ENCODE measurements around the gene FAM107B.

The FAM107B gene

GRCh38 chr10:14527915-14528314 lies 246.8 kb downstream of the FAM107B start:
- Mint-ChIP-seq H3K27ac (peak overlapping the region; percentile 62 to 80), H3K27me3 (no peaks in the 10 kb centered on the region), H3K4me1 (peaks cover 93% of the 10 kb centered on the region), H3K4me3 (peak overlapping the region; percentile 51 to 74), H3K9me3 (no peaks in the 10 kb centered on the region)
- no peak for DNase-seq
- no peak for ATAC-seq

- Mint-ChIP-seq H3K9me3 (no peaks in the 10 kb centered on the region), H3K27me3 (no peaks in the 10 kb centered on the region), H3K4me3 (peak overlapping the region in 1 of 2 donors; percentile 69), H3K27ac (peak overlapping the region; percentile 74 to 83), H3K4me1 (peaks cover 87% of the 10 kb centered on the region)
- ATAC-seq, result peak; percentile 76
- no peak for DNase-seq
Observed at GRCh38 chr10:14527134-14527844, 247.4 kb downstream of the FAM107B start.

- no peak overlapping the region for H3K27ac Mint-ChIP-seq
- no peak for ATAC-seq
- H3K4me1 Mint-ChIP-seq, result peaks cover 85% of the 10 kb centered on the region
- H3K4me3 Mint-ChIP-seq, result no peak overlapping the region
- DNase-seq, result no peak
- no peaks in the 10 kb centered on the region for H3K9me3 Mint-ChIP-seq
- no peaks in the 10 kb centered on the region for H3K27me3 Mint-ChIP-seq
Observed at GRCh38 chr10:14526326-14526725, 248.4 kb downstream of the FAM107B start.

GRCh38 chr10:14524691-14525324 lies 249.9 kb downstream of the FAM107B start:
- DNase-seq (no peak), ATAC-seq (no peak)
- no peak overlapping the region for H3K4me3 Mint-ChIP-seq
- no peak overlapping the region for H3K27ac Mint-ChIP-seq
- no peaks in the 10 kb centered on the region for H3K27me3 Mint-ChIP-seq
- H3K4me1 Mint-ChIP-seq, result peaks cover 70% of the 10 kb centered on the region
- no peaks in the 10 kb centered on the region for H3K9me3 Mint-ChIP-seq

GRCh38 chr10:14523286-14523685 lies 251.4 kb downstream of the FAM107B start:
- no peaks in the 10 kb centered on the region for H3K9me3 Mint-ChIP-seq
- no peaks in the 10 kb centered on the region for H3K27me3 Mint-ChIP-seq
- H3K4me3 Mint-ChIP-seq, result no peak overlapping the region
- H3K27ac Mint-ChIP-seq, result no peak overlapping the region
- ATAC-seq (no peak), DNase-seq (no peak)
- peaks cover 55% of the 10 kb centered on the region for H3K4me1 Mint-ChIP-seq

GRCh38 chr10:14519785-14520184 lies 254.9 kb downstream of the FAM107B start:
- DNase-seq, result no peak
- H3K27me3 Mint-ChIP-seq, result no peaks in the 10 kb centered on the region
- H3K27ac Mint-ChIP-seq, result no peak overlapping the region
- peaks cover 22% of the 10 kb centered on the region for H3K4me1 Mint-ChIP-seq
- ATAC-seq, result no peak
- no peak overlapping the region for H3K4me3 Mint-ChIP-seq
- peaks cover 0 to 7% of the 10 kb centered on the region in 2 donors for H3K9me3 Mint-ChIP-seq

- no peaks in the 10 kb centered on the region for H3K27me3 Mint-ChIP-seq
- no peak for DNase-seq
- H3K9me3 Mint-ChIP-seq, result peaks cover 0 to 7% of the 10 kb centered on the region in 2 donors
- ATAC-seq, result no peak
- no peak overlapping the region for H3K27ac Mint-ChIP-seq
- H3K4me1 Mint-ChIP-seq, result peaks cover 10% of the 10 kb centered on the region
- no peak overlapping the region for H3K4me3 Mint-ChIP-seq
Observed at GRCh38 chr10:14518149-14518548, 256.5 kb downstream of the FAM107B start.

- ATAC-seq (no peak), DNase-seq (no peak)
- H3K4me1 Mint-ChIP-seq, result peaks cover 14% of the 10 kb centered on the region
- no peak overlapping the region for H3K4me3 Mint-ChIP-seq
- H3K27ac Mint-ChIP-seq, result no peak overlapping the region
- H3K27me3 Mint-ChIP-seq, result no peaks in the 10 kb centered on the region
- H3K9me3 Mint-ChIP-seq, result peaks cover 7 to 15% of the 10 kb centered on the region in 2 donors
Observed at GRCh38 chr10:14513123-14513522, 261.6 kb downstream of the FAM107B start.

- Mint-ChIP-seq H3K4me1 (peaks cover 38% of the 10 kb centered on the region), H3K9me3 (peaks cover 7 to 8% of the 10 kb centered on the region in 2 donors), H3K27me3 (no peaks in the 10 kb centered on the region), H3K27ac (peak overlapping the region in 1 of 2 donors; percentile 44), H3K4me3 (no peak overlapping the region)
- DNase-seq (no peak), ATAC-seq (no peak)
Observed at GRCh38 chr10:14510346-14510745, 264.4 kb downstream of the FAM107B start.

- Mint-ChIP-seq H3K27ac (peak overlapping the region; percentile 13 to 53), H3K4me3 (no peak overlapping the region), H3K27me3 (no peaks in the 10 kb centered on the region), H3K9me3 (peaks cover 7 to 8% of the 10 kb centered on the region in 2 donors), H3K4me1 (peaks cover 38% of the 10 kb centered on the region)
- DNase-seq (no peak), ATAC-seq (no peak)
Observed at GRCh38 chr10:14508725-14509124, 266.0 kb downstream of the FAM107B start.

- H3K4me1 Mint-ChIP-seq, result peaks cover 38% of the 10 kb centered on the region
- peaks cover 4 to 8% of the 10 kb centered on the region in 2 donors for H3K9me3 Mint-ChIP-seq
- peak overlapping the region in 1 of 2 donors; percentile 89 for H3K27ac Mint-ChIP-seq
- ATAC-seq, result no peak
- no peaks in the 10 kb centered on the region for H3K27me3 Mint-ChIP-seq
- H3K4me3 Mint-ChIP-seq, result peak overlapping the region in 1 of 2 donors; percentile 59
- DNase-seq, result no peak
Observed at GRCh38 chr10:14507781-14508180, 266.9 kb downstream of the FAM107B start.

GRCh38 chr10:14507176-14507575 lies 267.5 kb downstream of the FAM107B start:
- peak in 1 of 2 donors; percentile 48 for DNase-seq
- Mint-ChIP-seq H3K4me3 (peak overlapping the region; percentile 32 to 59), H3K27ac (peak overlapping the region; percentile 89 to 94), H3K9me3 (peaks cover 4 to 8% of the 10 kb centered on the region in 2 donors), H3K27me3 (no peaks in the 10 kb centered on the region), H3K4me1 (peaks cover 38% of the 10 kb centered on the region)
- peak; percentile 76 for ATAC-seq

- H3K4me1 Mint-ChIP-seq, result peaks cover 41% of the 10 kb centered on the region
- ATAC-seq (no peak), DNase-seq (no peak)
- no peaks in the 10 kb centered on the region for H3K27me3 Mint-ChIP-seq
- H3K9me3 Mint-ChIP-seq, result no peaks in the 10 kb centered on the region
- H3K27ac Mint-ChIP-seq, result no peak overlapping the region
- no peak overlapping the region for H3K4me3 Mint-ChIP-seq
Observed at GRCh38 chr10:14502431-14502830, 272.3 kb downstream of the FAM107B start.

- Mint-ChIP-seq H3K27me3 (no peaks in the 10 kb centered on the region), H3K9me3 (no peaks in the 10 kb centered on the region), H3K27ac (no peak overlapping the region), H3K4me3 (no peak overlapping the region), H3K4me1 (peaks cover 27% of the 10 kb centered on the region)
- no peak for DNase-seq
- no peak for ATAC-seq
Observed at GRCh38 chr10:14500172-14500765, 274.4 kb downstream of the FAM107B start.

- ATAC-seq (peak; percentile 24), DNase-seq (no peak)
- Mint-ChIP-seq H3K27ac (no peak overlapping the region), H3K27me3 (no peaks in the 10 kb centered on the region), H3K9me3 (no peaks in the 10 kb centered on the region), H3K4me1 (peaks cover 27% of the 10 kb centered on the region), H3K4me3 (no peak overlapping the region)
Observed at GRCh38 chr10:14499601-14499904, 275.1 kb downstream of the FAM107B start.

GRCh38 chr10:14498326-14498725 lies 276.4 kb downstream of the FAM107B start:
- no peak overlapping the region for H3K27ac Mint-ChIP-seq
- no peaks in the 10 kb centered on the region for H3K27me3 Mint-ChIP-seq
- DNase-seq, result no peak
- no peak overlapping the region for H3K4me3 Mint-ChIP-seq
- H3K9me3 Mint-ChIP-seq, result no peaks in the 10 kb centered on the region
- no peak for ATAC-seq
- H3K4me1 Mint-ChIP-seq, result peaks cover 27% of the 10 kb centered on the region
